Measurements from ENCODE around the gene CCL5. TPM values are rescaled to one million over a fixed set of nuclear protein-coding genes. Genes with fewer than 3 reads are reported as not detected.

The CCL5 gene
- total and polyA plus RNA-seq, 4 donors: 3.2 to 15.3 (median 10.7) TPM

- 95 to 96% methylated on average over 7 of the region's 7 CpGs for WGBS, 2 donors
These were observed 14.0 kb upstream of the CCL5 start for GRCh38 chr17:35894206-35894605.

GRCh38 chr17:35893751-35894150 lies 13.6 kb upstream of the CCL5 start:
- Histone ChIP-seq H3K9me3 (ENCODE audit: control insufficient read depth in 4 of 4, insufficient read depth in 3 of 4, low read length in 3 of 4) (no peaks in the 10 kb centered on the region), H3K27ac (ENCODE audit: low read depth in 1 of 2, low read length in 1 of 2) (no peak overlapping the region), H3K4me1 (ENCODE audit: control insufficient read depth in 5 of 5, insufficient read depth in 5 of 5, low read length in 5 of 5) (peaks cover 0 to 11% (median 4%) of the 10 kb centered on the region in 5 donors), H3K9ac (ENCODE audit: insufficient read depth in 1 of 2, low read length in 2 of 2) (no peak overlapping the region), H3K4me3 (no peak overlapping the region), H3K27me3 (ENCODE audit: control insufficient read depth in 3 of 3, insufficient read depth in 3 of 3, low read length in 2 of 3) (no peaks in the 10 kb centered on the region), H3K36me3 (ENCODE audit: control insufficient read depth in 4 of 4, insufficient read depth in 4 of 4, low read length in 4 of 4) (no peaks in the 10 kb centered on the region)
- 94 to 95% methylated on average over 4 of the region's 4 CpGs for WGBS, 2 donors
- TF ChIP-seq CTCF (IDR thresholded peaks at IDR 0.05; ENCODE audit: control extremely low read depth, extremely low read depth): no peak
- DNase-seq (no peak), ATAC-seq (ENCODE audit: insufficient read depth, low FRiP score) (no peak)

More at GRCh38 chr17:35894206-35894605, 14.0 kb upstream of the CCL5 start:
- no peak for DNase-seq
- Histone ChIP-seq H3K9ac (ENCODE audit: insufficient read depth in 1 of 2, low read length in 2 of 2) (no peak overlapping the region), H3K27me3 (ENCODE audit: control insufficient read depth in 3 of 3, insufficient read depth in 3 of 3, low read length in 2 of 3) (no peaks in the 10 kb centered on the region), H3K27ac (ENCODE audit: low read depth in 1 of 2, low read length in 1 of 2) (no peak overlapping the region), H3K36me3 (ENCODE audit: control insufficient read depth in 4 of 4, insufficient read depth in 4 of 4, low read length in 4 of 4) (no peaks in the 10 kb centered on the region), H3K9me3 (ENCODE audit: control insufficient read depth in 4 of 4, insufficient read depth in 3 of 4, low read length in 3 of 4) (no peaks in the 10 kb centered on the region), H3K4me3 (no peak overlapping the region), H3K4me1 (ENCODE audit: control insufficient read depth in 5 of 5, insufficient read depth in 5 of 5, low read length in 5 of 5) (peaks cover 0 to 11% (median 4%) of the 10 kb centered on the region in 5 donors)
- ATAC-seq (ENCODE audit: insufficient read depth, low FRiP score): no peak
- TF ChIP-seq CTCF (IDR thresholded peaks at IDR 0.05; ENCODE audit: control extremely low read depth, extremely low read depth): no peak

GRCh38 chr17:35892091-35893035 lies 12.2 kb upstream of the CCL5 start:
- H3K9ac ChIP-seq (ENCODE audit: insufficient read depth in 1 of 2, low read length in 2 of 2): no peak overlapping the region
- ATAC-seq (ENCODE audit: insufficient read depth, low FRiP score) (no peak), DNase-seq (no peak)
- no peaks in the 10 kb centered on the region for H3K27me3 ChIP-seq (ENCODE audit: control insufficient read depth in 3 of 3, insufficient read depth in 3 of 3, low read length in 2 of 3)
- no peaks in the 10 kb centered on the region for H3K9me3 ChIP-seq (ENCODE audit: control insufficient read depth in 4 of 4, insufficient read depth in 3 of 4, low read length in 3 of 4)
- H3K27ac ChIP-seq (ENCODE audit: low read depth in 1 of 2, low read length in 1 of 2): no peak overlapping the region
- WGBS, 2 donors: 42 to 54% methylated on average over 6 of the region's 6 CpGs
- no peak for TF ChIP-seq CTCF (IDR thresholded peaks at IDR 0.05; ENCODE audit: control extremely low read depth, extremely low read depth)
- H3K36me3 ChIP-seq (ENCODE audit: control insufficient read depth in 4 of 4, insufficient read depth in 4 of 4, low read length in 4 of 4): no peaks in the 10 kb centered on the region
- peaks cover 0 to 11% (median 4%) of the 10 kb centered on the region in 5 donors for H3K4me1 ChIP-seq (ENCODE audit: control insufficient read depth in 5 of 5, insufficient read depth in 5 of 5, low read length in 5 of 5)
- no peak overlapping the region for H3K4me3 ChIP-seq

Data from lung (tissue), 12 donors.